ENCODE data around the gene CFAP58.

Gene CFAP58

DNA sequence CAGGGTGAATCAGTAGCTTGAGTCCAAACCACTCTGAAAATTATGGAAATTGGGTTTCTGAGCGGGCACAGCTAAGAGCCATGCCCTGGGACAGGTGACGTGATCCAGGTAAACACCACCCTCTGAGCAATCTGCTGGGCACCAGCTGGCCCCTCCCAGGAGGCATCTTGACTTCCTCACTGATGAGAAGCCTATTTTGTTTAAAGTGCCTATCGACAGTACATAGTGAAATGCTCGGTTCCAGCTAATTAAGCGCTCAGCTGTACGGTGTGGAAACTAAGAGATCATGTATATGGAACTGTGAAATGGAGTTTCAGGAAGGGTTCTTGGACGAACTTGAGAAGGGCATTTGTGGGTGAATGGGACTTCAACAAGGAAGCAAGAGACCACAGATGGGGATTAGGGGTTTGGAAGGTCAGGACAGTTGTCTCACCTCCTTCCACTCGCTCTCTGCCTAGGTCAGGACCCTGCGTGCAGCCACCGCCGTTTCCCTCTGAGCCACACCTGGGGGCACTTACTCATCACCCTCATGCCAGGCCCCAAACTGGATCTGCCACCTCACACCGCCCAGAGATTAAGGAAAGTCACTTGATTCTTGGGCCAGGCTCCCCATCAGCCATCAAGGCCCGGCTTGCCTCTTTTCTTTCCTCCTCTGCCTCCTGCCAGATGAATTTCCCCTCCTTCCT lies 18.5 kb upstream of the CFAP58 start:
- DNase-seq (ENCODE audit: low read depth in 2 of 2, low spot score in 1 of 2), result no peak

GRCh38 chr10:104336821-104337467 lies 16.7 kb upstream of the CFAP58 start:
- no peak for DNase-seq (ENCODE audit: low read depth in 2 of 2, low spot score in 1 of 2)

- no peak for DNase-seq (ENCODE audit: low read depth in 2 of 2, low spot score in 1 of 2)
Observed at GRCh38 chr10:104337521-104337984, 16.1 kb upstream of the CFAP58 start.

DNA sequence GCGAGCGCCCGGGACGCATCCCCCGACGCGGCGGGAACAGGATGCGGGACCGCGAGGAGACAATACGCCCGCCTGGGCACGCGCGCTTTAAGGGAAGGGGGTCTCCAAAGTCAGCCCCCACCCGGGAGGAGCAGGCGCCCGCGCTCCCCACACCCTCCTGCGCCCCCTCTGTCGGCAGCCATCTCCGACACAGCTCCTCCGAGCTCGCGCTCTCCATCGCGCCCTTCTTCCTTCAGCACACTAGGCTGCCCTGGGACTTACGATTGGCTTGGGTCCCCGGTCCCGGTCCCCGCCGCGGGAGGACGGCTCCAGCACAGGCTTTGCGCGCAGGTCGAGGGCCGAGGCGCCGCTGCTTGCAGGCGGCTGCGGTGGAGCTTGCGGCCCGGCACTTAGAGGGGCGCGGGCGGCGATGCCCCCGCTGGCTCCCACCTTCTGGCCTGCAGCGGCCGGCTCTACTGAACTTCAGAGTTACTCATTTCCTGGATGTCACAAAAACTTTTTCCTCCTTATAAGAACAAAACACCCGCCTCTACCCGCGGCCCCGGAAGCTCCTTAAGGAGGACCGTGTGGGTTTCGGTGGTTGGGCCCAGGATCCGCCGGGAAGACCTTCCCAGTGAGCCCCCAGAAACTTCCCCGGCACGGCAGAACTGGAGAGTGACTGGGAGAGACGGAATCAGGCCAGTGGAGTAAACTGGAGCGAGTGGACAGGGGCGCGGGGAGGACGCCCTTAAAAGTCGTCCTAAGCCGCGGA lies 15.5 kb upstream of the CFAP58 start, which contains the start of gene ITPRIP:
Gene ITPRIP (minus strand): TSS at position 481 of the 751 bp plus-strand sequence. CDS start 22,414 bp downstream, outside the sequence.
- peak in 1 of 2 donors; percentile 46 for DNase-seq (ENCODE audit: low read depth in 2 of 2, low spot score in 1 of 2)

DNA sequence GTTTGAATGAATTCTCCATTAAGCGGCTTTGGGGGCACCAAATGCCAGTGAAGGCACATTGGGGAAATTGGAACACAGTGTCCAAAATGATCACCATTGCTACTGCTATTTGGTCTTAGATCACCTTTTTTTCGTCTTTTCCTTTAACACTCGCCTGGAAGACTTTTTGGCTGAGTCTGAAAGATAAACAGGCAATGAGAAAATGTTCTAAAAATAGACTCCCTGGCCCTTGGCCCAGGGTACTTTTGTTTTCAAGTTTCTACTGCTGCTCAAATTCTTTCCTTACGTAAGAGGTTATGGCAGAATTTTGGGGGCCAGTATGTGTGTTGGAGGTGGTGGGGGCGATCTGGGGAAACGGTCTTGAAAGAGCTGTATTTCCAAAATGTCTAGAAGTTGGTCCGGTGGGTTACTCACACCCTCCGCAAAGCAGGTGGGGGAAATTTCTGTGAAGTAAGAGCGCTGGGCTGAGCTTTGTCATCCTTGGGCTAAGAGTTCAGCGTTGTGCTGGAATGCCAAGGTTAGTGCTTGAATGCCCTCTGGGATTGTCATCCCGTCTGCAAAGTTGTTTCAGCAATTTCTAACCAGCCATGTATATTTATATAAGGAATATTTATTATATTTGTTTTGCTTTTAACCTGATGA lies 14.0 kb upstream of the CFAP58 start:
- no peak for DNase-seq (ENCODE audit: low read depth in 2 of 2, low spot score in 1 of 2)

DNA sequence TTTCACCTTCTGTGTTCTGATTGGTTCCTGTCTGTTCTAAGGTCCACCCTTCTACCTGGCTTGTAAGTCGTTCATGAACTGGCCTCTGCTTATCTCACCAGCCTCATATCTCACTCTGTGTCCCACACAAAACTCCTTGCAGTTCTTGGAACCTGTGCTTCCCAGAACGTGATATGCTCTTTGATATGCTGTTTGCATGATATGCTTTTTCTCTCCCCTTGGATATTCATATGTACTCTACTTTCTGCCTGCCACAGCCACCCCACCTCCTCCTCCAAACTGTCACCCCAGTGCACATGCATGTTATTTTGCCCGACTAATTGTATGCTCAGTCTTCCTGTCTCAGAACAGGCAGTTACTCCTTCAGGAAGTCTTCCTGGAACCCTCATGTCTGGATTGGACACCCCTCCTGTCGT lies 13.5 kb upstream of the CFAP58 start:
- DNase-seq (ENCODE audit: low read depth in 2 of 2, low spot score in 1 of 2), result no peak

GRCh38 chr10:104340641-104341040 lies 13.0 kb upstream of the CFAP58 start:
- DNase-seq (ENCODE audit: low read depth in 2 of 2, low spot score in 1 of 2), result no peak

GRCh38 chr10:104342941-104343411 lies 10.7 kb upstream of the CFAP58 start:
- no peak for DNase-seq (ENCODE audit: low read depth in 2 of 2, low spot score in 1 of 2)

DNA sequence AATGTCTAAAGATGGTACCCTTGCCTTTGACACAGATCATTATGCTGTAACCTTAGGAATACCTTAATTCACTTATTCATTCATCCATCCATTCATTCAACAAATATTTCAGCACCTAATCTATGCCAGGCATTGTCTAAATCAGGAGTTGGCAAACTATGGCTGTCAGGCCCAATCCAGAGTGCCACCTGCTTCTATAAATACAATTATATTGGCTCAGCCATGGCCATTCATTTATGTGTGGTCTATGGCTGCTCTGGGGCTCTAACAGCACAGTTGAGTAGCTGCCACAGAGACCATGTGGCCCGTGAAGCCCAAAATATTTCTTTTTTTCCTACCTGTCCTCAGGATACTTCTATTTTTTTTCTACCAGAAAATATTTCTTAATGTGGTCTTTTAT lies 9.4 kb upstream of the CFAP58 start:
- DNase-seq (ENCODE audit: low read depth in 2 of 2, low spot score in 1 of 2), result no peak

- no peak for DNase-seq (ENCODE audit: low read depth in 2 of 2, low spot score in 1 of 2)
Observed at GRCh38 chr10:104345515-104345914, 8.1 kb upstream of the CFAP58 start.

DNA sequence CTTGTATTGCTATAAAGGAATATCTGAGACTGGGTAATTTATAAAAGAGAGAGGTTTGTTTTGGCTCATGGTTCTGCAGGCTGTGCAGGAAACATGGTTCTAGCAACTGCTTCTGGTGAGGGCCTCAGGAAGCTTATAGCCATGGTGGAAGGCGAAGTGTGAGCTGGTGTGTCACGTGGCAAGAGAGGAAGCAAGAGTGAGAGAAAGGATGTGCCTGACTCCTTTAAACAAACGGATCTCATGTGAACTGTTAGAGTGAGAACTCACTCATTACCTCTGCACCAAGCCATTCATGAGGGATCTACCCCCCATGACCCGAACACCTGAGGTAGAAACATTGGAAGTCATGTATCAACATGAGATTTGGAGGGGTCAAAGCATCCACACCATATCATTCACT lies 7.7 kb upstream of the CFAP58 start:
- no peak for DNase-seq (ENCODE audit: low read depth in 2 of 2, low spot score in 1 of 2)

GRCh38 chr10:104347295-104348045 lies 6.2 kb upstream of the CFAP58 start:
- no peak for DNase-seq (ENCODE audit: low read depth in 2 of 2, low spot score in 1 of 2)

DNA sequence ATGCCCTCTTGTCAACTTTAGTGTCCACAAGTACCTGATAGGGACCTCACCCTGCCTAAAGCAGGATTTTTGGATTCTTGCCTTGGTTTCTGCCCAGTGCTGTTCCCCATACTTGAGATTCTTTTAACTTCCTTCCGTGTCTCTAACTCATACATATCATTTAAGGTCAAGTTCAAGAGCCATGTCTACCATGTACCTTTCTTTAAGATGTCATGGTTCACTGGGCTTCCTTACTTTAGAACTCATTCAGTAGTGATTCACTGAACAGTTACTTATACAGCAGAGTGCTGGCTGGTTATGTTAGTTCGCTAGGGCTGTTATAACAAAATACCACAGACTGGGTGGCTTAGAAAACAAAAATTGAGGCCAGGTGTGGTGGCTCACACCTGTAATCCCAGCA lies 5.0 kb upstream of the CFAP58 start:
- DNase-seq (ENCODE audit: low read depth in 2 of 2, low spot score in 1 of 2), result no peak

DNA sequence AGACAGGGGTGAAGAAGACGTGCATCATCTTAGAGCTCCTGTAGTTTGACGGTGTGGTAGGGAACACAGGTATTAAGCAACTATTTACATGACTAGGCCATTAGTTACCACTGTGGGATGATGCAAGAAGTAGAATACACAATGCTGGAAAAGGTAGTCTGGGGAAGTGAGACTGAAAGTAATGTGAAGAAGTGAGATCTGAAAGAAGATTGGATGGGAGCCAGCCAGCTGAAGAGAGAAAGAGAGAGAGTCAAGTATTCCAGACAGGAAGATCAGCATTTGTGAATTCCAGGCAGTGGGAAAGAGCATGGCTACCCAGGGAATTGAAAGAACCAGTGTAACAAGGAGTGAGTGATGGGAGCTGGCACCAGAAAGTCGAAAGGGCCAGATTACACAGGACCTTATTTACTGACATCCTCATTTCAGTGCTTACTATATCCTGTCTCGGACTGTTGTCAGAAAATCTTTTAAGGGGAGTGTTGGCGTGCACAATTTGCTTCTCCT lies 4.0 kb upstream of the CFAP58 start:
- no peak for DNase-seq (ENCODE audit: low read depth in 2 of 2, low spot score in 1 of 2)

GRCh38 chr10:104350127-104350635 lies 3.5 kb upstream of the CFAP58 start:
- DNase-seq (ENCODE audit: low read depth in 2 of 2, low spot score in 1 of 2), result no peak

- no peak for DNase-seq (ENCODE audit: low read depth in 2 of 2, low spot score in 1 of 2)
Observed at GRCh38 chr10:104351061-104351702, 2.5 kb upstream of the CFAP58 start.

GRCh38 chr10:104351919-104352318 lies 1.7 kb upstream of the CFAP58 start:
- DNase-seq (ENCODE audit: low read depth in 2 of 2, low spot score in 1 of 2), result no peak

- no peak for DNase-seq (ENCODE audit: low read depth in 2 of 2, low spot score in 1 of 2)
Observed at GRCh38 chr10:104359811-104360210, 6.2 kb downstream of the CFAP58 start.

GRCh38 chr10:104367904-104368303 lies 14.3 kb downstream of the CFAP58 start:
- no peak for DNase-seq (ENCODE audit: low read depth in 2 of 2, low spot score in 1 of 2)

- DNase-seq (ENCODE audit: low read depth in 2 of 2, low spot score in 1 of 2), result no peak
Observed at GRCh38 chr10:104368381-104368780, 14.7 kb downstream of the CFAP58 start.
